ENCODE results near the gene PRDM16.

Gene PRDM16

GRCh38 chr1:3245344-3245743 is 176.3 kb downstream of the PRDM16 start:
- no peak for DNase-seq
- Histone ChIP-seq H3K4me1 (ENCODE audit: insufficient read depth, low read length) (no peaks in the 10 kb centered on the region), H2AFZ (ENCODE audit: low read depth, low read length) (no peak overlapping the region), H3K27me3 (ENCODE audit: insufficient read depth, low read length, poor library complexity) (no peaks in the 10 kb centered on the region), H3K9me3 (ENCODE audit: insufficient read depth, low read length, severe bottlenecking) (no peaks in the 10 kb centered on the region), H3K4me3 (ENCODE audit: low read depth in 1 of 2, low read length in 2 of 2) (no peak overlapping the region), H4K20me1 (ENCODE audit: insufficient read depth, low read length) (no peaks in the 10 kb centered on the region), H3K36me3 (ENCODE audit: insufficient read depth, low read length) (no peaks in the 10 kb centered on the region), H3K79me2 (ENCODE audit: insufficient read depth, low read length) (no peaks in the 10 kb centered on the region), H3K9ac (ENCODE audit: low read depth, low read length) (no peak overlapping the region), H3K4me2 (ENCODE audit: insufficient read depth, low read length) (no peak overlapping the region), H3K27ac (ENCODE audit: low read length) (no peak overlapping the region)
- ATAC-seq (ENCODE audit: insufficient read depth, low read depth), result no peak
- TF ChIP-seq EZH2 (IDR thresholded peaks at IDR 0.05; ENCODE audit: borderline replicate concordance, low read depth, low read length, severe bottlenecking), result no peak
- no peak for TF ChIP-seq CTCF (IDR thresholded peaks at IDR 0.05; ENCODE audit: borderline replicate concordance, extremely low read depth, low read length, poor library complexity, severe bottlenecking)

GRCh38 chr1:3245768-3246167 is 176.8 kb downstream of the PRDM16 start:
- ATAC-seq (ENCODE audit: insufficient read depth, low read depth), result no peak
- no peaks in the 10 kb centered on the region for H3K27me3 ChIP-seq (ENCODE audit: insufficient read depth, low read length, poor library complexity)
- H4K20me1 ChIP-seq (ENCODE audit: insufficient read depth, low read length), result no peaks in the 10 kb centered on the region
- H3K27ac ChIP-seq (ENCODE audit: low read length), result no peak overlapping the region
- no peak overlapping the region for H3K4me2 ChIP-seq (ENCODE audit: insufficient read depth, low read length)
- H3K4me1 ChIP-seq (ENCODE audit: insufficient read depth, low read length), result no peaks in the 10 kb centered on the region
- no peaks in the 10 kb centered on the region for H3K79me2 ChIP-seq (ENCODE audit: insufficient read depth, low read length)
- H3K36me3 ChIP-seq (ENCODE audit: insufficient read depth, low read length), result no peaks in the 10 kb centered on the region
- DNase-seq, result no peak
- no peak overlapping the region for H3K4me3 ChIP-seq (ENCODE audit: low read depth in 1 of 2, low read length in 2 of 2)
- no peak for TF ChIP-seq CTCF (IDR thresholded peaks at IDR 0.05; ENCODE audit: borderline replicate concordance, extremely low read depth, low read length, poor library complexity, severe bottlenecking)
- TF ChIP-seq EZH2 (IDR thresholded peaks at IDR 0.05; ENCODE audit: borderline replicate concordance, low read depth, low read length, severe bottlenecking), result no peak
- H3K9me3 ChIP-seq (ENCODE audit: insufficient read depth, low read length, severe bottlenecking), result no peaks in the 10 kb centered on the region
- H2AFZ ChIP-seq (ENCODE audit: low read depth, low read length), result no peak overlapping the region
- no peak overlapping the region for H3K9ac ChIP-seq (ENCODE audit: low read depth, low read length)

GRCh38 chr1:3246251-3246650 is 177.2 kb downstream of the PRDM16 start:
- Histone ChIP-seq H3K27me3 (ENCODE audit: insufficient read depth, low read length, poor library complexity) (no peaks in the 10 kb centered on the region), H4K20me1 (ENCODE audit: insufficient read depth, low read length) (no peaks in the 10 kb centered on the region), H3K79me2 (ENCODE audit: insufficient read depth, low read length) (no peaks in the 10 kb centered on the region), H3K4me1 (ENCODE audit: insufficient read depth, low read length) (no peaks in the 10 kb centered on the region), H3K4me3 (ENCODE audit: low read depth in 1 of 2, low read length in 2 of 2) (no peak overlapping the region), H3K27ac (ENCODE audit: low read length) (no peak overlapping the region), H3K4me2 (ENCODE audit: insufficient read depth, low read length) (no peak overlapping the region), H3K9ac (ENCODE audit: low read depth, low read length) (no peak overlapping the region), H2AFZ (ENCODE audit: low read depth, low read length) (no peak overlapping the region), H3K36me3 (ENCODE audit: insufficient read depth, low read length) (no peaks in the 10 kb centered on the region), H3K9me3 (ENCODE audit: insufficient read depth, low read length, severe bottlenecking) (no peaks in the 10 kb centered on the region)
- TF ChIP-seq EZH2 (IDR thresholded peaks at IDR 0.05; ENCODE audit: borderline replicate concordance, low read depth, low read length, severe bottlenecking) (no peak), CTCF (IDR thresholded peaks at IDR 0.05; ENCODE audit: borderline replicate concordance, extremely low read depth, low read length, poor library complexity, severe bottlenecking) (no peak)
- DNase-seq, result no peak
- no peak for ATAC-seq (ENCODE audit: insufficient read depth, low read depth)
